Loucy (cell line): ENCODE results near the gene ATP11A.

Experiments
- H2AFZ ChIP-seq: fragments of 200-600 bp; sonication (generic); 2 replicates; pipeline ENCODE4 v1.6.0; 2016; ENCODE audit warnings: antibody characterized with exemption, mild to moderate bottlenecking, low read length, moderate library complexity
- H3F3A ChIP-seq: fragments of 200-600 bp; 2 replicates; pipeline ENCODE4 v1.6.0; 2016; ENCODE audit warnings: antibody characterized with exemption, low read depth, mild to moderate bottlenecking
- H3K27me3 ChIP-seq: fragments of 200-600 bp; sonication (generic); 2 replicates; pipeline ENCODE4 v1.6.1; 2014; ENCODE audit warnings: low read length, mild to moderate bottlenecking; ENCODE audit not compliant: insufficient read depth, poor library complexity, severe bottlenecking
- H3K36me3 ChIP-seq: fragments of 200-600 bp; sonication (generic); 2 replicates; pipeline ENCODE4 v1.6.1; 2016; ENCODE audit warnings: low read length; ENCODE audit not compliant: insufficient read depth
- H3K4me1 ChIP-seq: fragments of 200-600 bp; sonication (generic); 2 replicates; pipeline ENCODE4 v1.5.1; 2014; ENCODE audit warnings: low read length, mild to moderate bottlenecking; ENCODE audit not compliant: insufficient read depth, poor library complexity, severe bottlenecking
- H3K4me2 ChIP-seq: fragments of 200-600 bp; sonication (generic); 2 replicates; pipeline ENCODE4 v1.6.0; 2014; ENCODE audit warnings: antibody characterized with exemption, low read length, low read depth, mild to moderate bottlenecking; ENCODE audit not compliant: poor library complexity, severe bottlenecking
- H3K4me3 ChIP-seq: fragments of 200-600 bp; sonication (generic); 2 replicates; pipeline ENCODE4 v1.5.1; 2014; ENCODE audit warnings: low read length, mild to moderate bottlenecking, mixed read lengths; ENCODE audit not compliant: poor library complexity, severe bottlenecking
- H3K79me2 ChIP-seq: fragments of 200-600 bp; sonication (generic); 2 replicates; pipeline ENCODE4 v1.6.1; 2014; ENCODE audit warnings: low read length; ENCODE audit not compliant: insufficient read depth
- H3K9ac ChIP-seq: fragments of 200-600 bp; sonication (generic); 2 replicates; pipeline ENCODE4 v1.6.0; 2014; ENCODE audit warnings: mild to moderate bottlenecking, low read depth, low read length, moderate library complexity; ENCODE audit not compliant: poor library complexity, severe bottlenecking
- H3K9me2 ChIP-seq: fragments of 200-600 bp; sonication (generic); replicated peaks from 2 replicates; pipeline ENCODE4 v1.6.1; 2016; ENCODE audit warnings: low read depth, low read length, mixed read lengths
- H3K9me3 ChIP-seq: fragments of 200-600 bp; sonication (generic); 2 replicates; pipeline ENCODE4 v1.6.1; 2014; ENCODE audit warnings: mild to moderate bottlenecking, antibody characterized with exemption, low read length, low read depth; ENCODE audit not compliant: insufficient read depth
- H4K20me1 ChIP-seq: fragments of 200-600 bp; sonication (generic); 2 replicates; pipeline ENCODE4 v1.6.0; 2014; ENCODE audit warnings: antibody characterized with exemption, low read length, mild to moderate bottlenecking; ENCODE audit not compliant: insufficient read depth, poor library complexity, severe bottlenecking
- CTCF ChIP-seq: fragments of 200-600 bp; sonication (generic); conservative IDR thresholded peaks from 2 replicates; pipeline ENCODE4 v1.5.1; 2014; ENCODE audit warnings: mild to moderate bottlenecking, antibody characterized with exemption, low read length
- EZH2phosphoT487 ChIP-seq: fragments of 200-600 bp; IDR thresholded peaks from 2 replicates; pipeline ENCODE4 v1.6.1; 2018; ENCODE audit warnings: antibody characterized with exemption, mild to moderate bottlenecking, moderate library complexity, borderline replicate concordance

Gene ATP11A

GRCh38 chr13:112709825-112710783 lies 20.3 kb downstream of the ATP11A start:
- Histone ChIP-seq H3K9me2 (no peaks in the 10 kb centered on the region), H3K4me2 (no peak overlapping the region), H2AFZ (no peak overlapping the region), H4K20me1 (peaks cover 4% of the 10 kb centered on the region), H3K4me3 (no peak overlapping the region), H3K9ac (no peak overlapping the region), H3K9me3 (no peaks in the 10 kb centered on the region), H3F3A (no peaks in the 10 kb centered on the region), H3K4me1 (peaks cover 10% of the 10 kb centered on the region), H3K27me3 (no peaks in the 10 kb centered on the region), H3K36me3 (no peaks in the 10 kb centered on the region), H3K79me2 (peaks cover 11% of the 10 kb centered on the region; the same call in 1 of the 2 replicates)
- TF ChIP-seq EZH2phosphoT487: no peak
- TF ChIP-seq CTCF: no peak

GRCh38 chr13:112710855-112711527 lies 21.2 kb downstream of the ATP11A start:
- Histone ChIP-seq H4K20me1 (peaks cover 7% of the 10 kb centered on the region), H3K9ac (no peak overlapping the region), H3K27me3 (no peaks in the 10 kb centered on the region), H3K4me3 (no peak overlapping the region), H3K4me2 (no peak overlapping the region), H3K36me3 (no peaks in the 10 kb centered on the region), H3K9me2 (no peaks in the 10 kb centered on the region), H3K79me2 (peaks cover 8% of the 10 kb centered on the region; the same call in 1 of the 2 replicates), H3K4me1 (peaks cover 10% of the 10 kb centered on the region), H3K9me3 (no peaks in the 10 kb centered on the region), H2AFZ (no peak overlapping the region), H3F3A (no peaks in the 10 kb centered on the region)
- no peak for TF ChIP-seq CTCF
- TF ChIP-seq EZH2phosphoT487: no peak

GRCh38 chr13:112711528-112712265 lies 21.9 kb downstream of the ATP11A start:
- Histone ChIP-seq H3K4me3 (no peak overlapping the region), H3K36me3 (no peaks in the 10 kb centered on the region), H3K79me2 (peaks cover 8% of the 10 kb centered on the region; the same call in 1 of the 2 replicates), H4K20me1 (peaks cover 7% of the 10 kb centered on the region), H3K9ac (no peak overlapping the region), H3K9me2 (no peaks in the 10 kb centered on the region), H3K4me1 (peaks cover 10% of the 10 kb centered on the region), H3K4me2 (no peak overlapping the region), H3K27me3 (no peaks in the 10 kb centered on the region), H3F3A (no peaks in the 10 kb centered on the region), H2AFZ (no peak overlapping the region), H3K9me3 (no peaks in the 10 kb centered on the region)
- TF ChIP-seq EZH2phosphoT487 (no peak), CTCF (0 out of 2 replicates have a peak, but pooled peaks have one; percentile 18)
